Lower leg skin (tissue), 3 donors: Measurements from ENCODE around the gene GABRG3.

Experiments used
- POLR2A ChIP-seq, 2 donors: fragments of 450-650 bp; IDR thresholded peaks; one replicate each; pipeline ENCODE4 v1.6.1; 2016 to 2017; ENCODE audit warnings: antibody characterized with exemption in 2 of 2, mild to moderate bottlenecking in 1 of 2, moderate library complexity in 1 of 2
- TF ChIP-seq, protein P1 (sequence below), 3 donors: fragments of 450-650 bp; IDR thresholded peaks; one replicate each; pipeline ENCODE4 v1.5.1; 2016; ENCODE audit warnings: antibody characterized with exemption in 3 of 3, mild to moderate bottlenecking in 3 of 3, moderate library complexity in 2 of 3

GRCh38 chr15:27089676-27090075 is 118.7 kb downstream of the GABRG3 start:
- TF ChIP-seq, protein P1, sequence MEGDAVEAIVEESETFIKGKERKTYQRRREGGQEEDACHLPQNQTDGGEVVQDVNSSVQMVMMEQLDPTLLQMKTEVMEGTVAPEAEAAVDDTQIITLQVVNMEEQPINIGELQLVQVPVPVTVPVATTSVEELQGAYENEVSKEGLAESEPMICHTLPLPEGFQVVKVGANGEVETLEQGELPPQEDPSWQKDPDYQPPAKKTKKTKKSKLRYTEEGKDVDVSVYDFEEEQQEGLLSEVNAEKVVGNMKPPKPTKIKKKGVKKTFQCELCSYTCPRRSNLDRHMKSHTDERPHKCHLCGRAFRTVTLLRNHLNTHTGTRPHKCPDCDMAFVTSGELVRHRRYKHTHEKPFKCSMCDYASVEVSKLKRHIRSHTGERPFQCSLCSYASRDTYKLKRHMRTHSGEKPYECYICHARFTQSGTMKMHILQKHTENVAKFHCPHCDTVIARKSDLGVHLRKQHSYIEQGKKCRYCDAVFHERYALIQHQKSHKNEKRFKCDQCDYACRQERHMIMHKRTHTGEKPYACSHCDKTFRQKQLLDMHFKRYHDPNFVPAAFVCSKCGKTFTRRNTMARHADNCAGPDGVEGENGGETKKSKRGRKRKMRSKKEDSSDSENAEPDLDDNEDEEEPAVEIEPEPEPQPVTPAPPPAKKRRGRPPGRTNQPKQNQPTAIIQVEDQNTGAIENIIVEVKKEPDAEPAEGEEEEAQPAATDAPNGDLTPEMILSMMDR (IDR thresholded peaks at IDR 0.05), result no peak
- TF ChIP-seq POLR2A (IDR thresholded peaks at IDR 0.05), result no peak
